SK-N-MC (cell line): ENCODE measurements around the gene SLC30A5.
"Not testable (repeated sequence)": the region's sequence is repeated elsewhere in the genome, so short reads cannot be mapped to it uniquely, and the experiment has no call there.

Experiments used
- EZH2 ChIP-seq: fragments of 200-600 bp; sonication (generic); IDR thresholded peaks from one replicate; pipeline ENCODE4 v1.6.1; 2017; ENCODE audit warnings: antibody characterized with exemption
- POLR2AphosphoS5 ChIP-seq: IDR thresholded peaks from 2 replicates; pipeline ENCODE4 v1.6.1; 2012; ENCODE audit warnings: mild to moderate bottlenecking, low read depth, low read length, borderline replicate concordance

DNA sequence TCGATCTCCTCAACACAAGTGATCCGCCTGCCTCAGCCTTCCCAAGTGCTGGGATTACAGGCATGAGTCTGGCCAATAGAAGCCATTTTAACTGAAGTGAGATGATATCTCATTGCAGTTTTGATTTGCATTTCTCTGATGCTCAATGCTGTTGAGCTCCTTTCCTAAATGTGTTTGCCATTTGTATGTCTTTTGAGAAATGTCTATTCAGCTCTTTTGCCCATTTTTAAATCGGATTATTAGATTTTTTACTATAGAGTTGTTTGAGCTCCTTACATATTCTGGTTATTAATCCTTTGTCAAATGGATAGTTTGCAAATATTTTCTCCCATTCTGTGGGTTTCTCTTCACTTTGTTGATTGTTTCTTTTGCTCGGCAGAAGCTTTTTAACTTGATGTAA is 46.4 kb downstream of the SLC30A5 start:
- not testable (repeated sequence) for TF ChIP-seq POLR2AphosphoS5, EZH2
